ENCODE measurements around the gene FRY.

The FRY gene

GRCh38 chr13:32026623-32027022, 5.0 kb upstream of the FRY start:
- no peaks in the 10 kb centered on the region for H3K36me3 ChIP-seq
- no peaks in the 10 kb centered on the region for H3K9me3 ChIP-seq (ENCODE audit: severe bottlenecking)
- no peaks in the 10 kb centered on the region for H3K27me3 ChIP-seq (ENCODE audit: insufficient read depth, low read depth, severe bottlenecking)
- H3K27ac ChIP-seq: no peak overlapping the region
- no peak for TF ChIP-seq CTCF (IDR thresholded peaks at IDR 0.05; ENCODE audit: low read depth, low read length)
- no peak overlapping the region for H3K4me3 ChIP-seq (ENCODE audit: low read depth, low read length)
- DNase-seq: no peak

GRCh38 chr13:32028711-32029110, 2.9 kb upstream of the FRY start:
- Histone ChIP-seq H3K36me3 (peaks cover 3% of the 10 kb centered on the region), H3K27me3 (ENCODE audit: insufficient read depth, low read depth, severe bottlenecking) (no peaks in the 10 kb centered on the region), H3K4me3 (ENCODE audit: low read depth, low read length) (no peak overlapping the region), H3K27ac (no peak overlapping the region), H3K9me3 (ENCODE audit: severe bottlenecking) (no peaks in the 10 kb centered on the region)
- TF ChIP-seq CTCF (IDR thresholded peaks at IDR 0.05; ENCODE audit: low read depth, low read length): no peak
- no peak for DNase-seq

- H3K9me3 ChIP-seq (ENCODE audit: severe bottlenecking): no peaks in the 10 kb centered on the region
- no peak overlapping the region for H3K27ac ChIP-seq
- no peak for DNase-seq
- H3K4me3 ChIP-seq (ENCODE audit: low read depth, low read length): no peak overlapping the region
- peaks cover 3% of the 10 kb centered on the region for H3K36me3 ChIP-seq
- H3K27me3 ChIP-seq (ENCODE audit: insufficient read depth, low read depth, severe bottlenecking): no peaks in the 10 kb centered on the region
- no peak for TF ChIP-seq CTCF (IDR thresholded peaks at IDR 0.05; ENCODE audit: low read depth, low read length)
These were observed 1.9 kb upstream of the FRY start for GRCh38 chr13:32029684-32030083.

GRCh38 chr13:32031815-32032370, 319 bp downstream of the FRY start:
- H3K27me3 ChIP-seq (ENCODE audit: insufficient read depth, low read depth, severe bottlenecking): no peaks in the 10 kb centered on the region
- no peaks in the 10 kb centered on the region for H3K9me3 ChIP-seq (ENCODE audit: severe bottlenecking)
- H3K27ac ChIP-seq: peak overlapping the region; percentile 71
- no peak for TF ChIP-seq CTCF (IDR thresholded peaks at IDR 0.05; ENCODE audit: low read depth, low read length)
- peak overlapping the region; percentile 51 for H3K4me3 ChIP-seq (ENCODE audit: low read depth, low read length)
- DNase-seq: no peak
- peaks cover 3% of the 10 kb centered on the region for H3K36me3 ChIP-seq

- no peaks in the 10 kb centered on the region for H3K9me3 ChIP-seq (ENCODE audit: severe bottlenecking)
- H3K4me3 ChIP-seq (ENCODE audit: low read depth, low read length): no peak overlapping the region
- H3K27ac ChIP-seq: no peak overlapping the region
- peaks cover 4% of the 10 kb centered on the region for H3K36me3 ChIP-seq
- H3K27me3 ChIP-seq (ENCODE audit: insufficient read depth, low read depth, severe bottlenecking): no peaks in the 10 kb centered on the region
- no peak for DNase-seq
- TF ChIP-seq CTCF (IDR thresholded peaks at IDR 0.05; ENCODE audit: low read depth, low read length): no peak
These were observed 1.2 kb downstream of the FRY start for GRCh38 chr13:32032759-32033158.

- Histone ChIP-seq H3K27me3 (ENCODE audit: insufficient read depth, low read depth, severe bottlenecking) (no peaks in the 10 kb centered on the region), H3K36me3 (peaks cover 6% of the 10 kb centered on the region), H3K9me3 (ENCODE audit: severe bottlenecking) (no peaks in the 10 kb centered on the region), H3K27ac (no peak overlapping the region), H3K4me3 (ENCODE audit: low read depth, low read length) (no peak overlapping the region)
- TF ChIP-seq CTCF (IDR thresholded peaks at IDR 0.05; ENCODE audit: low read depth, low read length): no peak
- no peak for DNase-seq
These were observed 2.2 kb downstream of the FRY start for GRCh38 chr13:32033744-32034143.

Measured in WERI-Rb-1 (cell line).